ENCODE measurements around the gene FAM9A. TPM values are rescaled to one million over a fixed set of nuclear protein-coding genes. Genes with fewer than 3 reads are reported as not detected.

The FAM9A gene
- total RNA-seq, 1 donor from 2014 or later = not detected

DNA sequence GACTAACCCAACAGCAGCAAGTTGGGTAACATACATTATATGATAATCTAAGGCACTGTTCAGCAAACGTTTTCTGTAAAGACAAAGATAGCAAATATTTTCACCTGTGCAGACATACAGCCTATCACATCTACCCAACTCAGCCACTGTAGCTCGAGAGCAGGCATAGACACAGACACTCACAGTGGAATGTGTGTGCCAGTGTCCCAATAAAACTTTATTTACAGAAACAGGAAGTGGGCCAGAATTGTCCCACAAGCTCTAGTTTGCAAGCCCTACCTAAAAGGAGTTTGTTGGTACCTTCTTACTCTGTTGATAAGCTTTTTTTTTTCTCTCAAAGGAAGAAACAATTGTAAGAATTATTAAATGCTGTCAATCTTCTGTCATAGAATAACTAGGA lies 11.9 kb upstream of the FAM9A start:
- peaks cover 2% of the 10 kb centered on the region for H3K27me3 ChIP-seq (ENCODE audit: insufficient read depth, low read length)
- DNase-seq (ENCODE audit: low read depth) = no peak
- no peaks in the 10 kb centered on the region for H3K79me2 ChIP-seq (ENCODE audit: insufficient read depth, low read length)
- H4K20me1 ChIP-seq (ENCODE audit: insufficient read depth, low read length) = no peaks in the 10 kb centered on the region
- FAIRE-seq = peak; percentile 86
- H3K27ac Mint-ChIP-seq (ENCODE audit: unreplicated experiment) = no peak overlapping the region
- H3K36me3 Mint-ChIP-seq (ENCODE audit: low read depth, unreplicated experiment) = no peaks in the 10 kb centered on the region
- no peaks in the 10 kb centered on the region for H3K4me1 Mint-ChIP-seq (ENCODE audit: low read depth, unreplicated experiment)
- H3K27ac ChIP-seq (ENCODE audit: low read depth, low read length) = no peak overlapping the region
- H3K9me3 ChIP-seq (ENCODE audit: insufficient read depth, low read depth, low read length) = no peaks in the 10 kb centered on the region
- H3K9me3 Mint-ChIP-seq (ENCODE audit: unreplicated experiment) = no peaks in the 10 kb centered on the region
- TF ChIP-seq EZH2 (IDR thresholded peaks at IDR 0.05; ENCODE audit: insufficient read depth, low read length) = no peak
- TF ChIP-seq, protein P1, sequence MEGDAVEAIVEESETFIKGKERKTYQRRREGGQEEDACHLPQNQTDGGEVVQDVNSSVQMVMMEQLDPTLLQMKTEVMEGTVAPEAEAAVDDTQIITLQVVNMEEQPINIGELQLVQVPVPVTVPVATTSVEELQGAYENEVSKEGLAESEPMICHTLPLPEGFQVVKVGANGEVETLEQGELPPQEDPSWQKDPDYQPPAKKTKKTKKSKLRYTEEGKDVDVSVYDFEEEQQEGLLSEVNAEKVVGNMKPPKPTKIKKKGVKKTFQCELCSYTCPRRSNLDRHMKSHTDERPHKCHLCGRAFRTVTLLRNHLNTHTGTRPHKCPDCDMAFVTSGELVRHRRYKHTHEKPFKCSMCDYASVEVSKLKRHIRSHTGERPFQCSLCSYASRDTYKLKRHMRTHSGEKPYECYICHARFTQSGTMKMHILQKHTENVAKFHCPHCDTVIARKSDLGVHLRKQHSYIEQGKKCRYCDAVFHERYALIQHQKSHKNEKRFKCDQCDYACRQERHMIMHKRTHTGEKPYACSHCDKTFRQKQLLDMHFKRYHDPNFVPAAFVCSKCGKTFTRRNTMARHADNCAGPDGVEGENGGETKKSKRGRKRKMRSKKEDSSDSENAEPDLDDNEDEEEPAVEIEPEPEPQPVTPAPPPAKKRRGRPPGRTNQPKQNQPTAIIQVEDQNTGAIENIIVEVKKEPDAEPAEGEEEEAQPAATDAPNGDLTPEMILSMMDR (IDR thresholded peaks at IDR 0.05; ENCODE audit: insufficient read depth, low read depth, low read length) = no peak
- no peak overlapping the region for H3K4me3 ChIP-seq (ENCODE audit: insufficient read depth, low read depth, low read length)
- no peak overlapping the region for H2AFZ ChIP-seq (ENCODE audit: low read depth, low read length)
- no peak overlapping the region for H3K4me3 Mint-ChIP-seq (ENCODE audit: unreplicated experiment)
- no peak overlapping the region for H3K9ac ChIP-seq (ENCODE audit: low read length)
- H3K4me1 ChIP-seq (ENCODE audit: insufficient read depth, low read length) = no peaks in the 10 kb centered on the region
- no peaks in the 10 kb centered on the region for H3K36me3 ChIP-seq (ENCODE audit: insufficient read depth, low read length)
- H3K4me2 ChIP-seq (ENCODE audit: low read length) = no peak overlapping the region
- H3K27me3 Mint-ChIP-seq (ENCODE audit: low read depth, unreplicated experiment) = no peaks in the 10 kb centered on the region

DNA sequence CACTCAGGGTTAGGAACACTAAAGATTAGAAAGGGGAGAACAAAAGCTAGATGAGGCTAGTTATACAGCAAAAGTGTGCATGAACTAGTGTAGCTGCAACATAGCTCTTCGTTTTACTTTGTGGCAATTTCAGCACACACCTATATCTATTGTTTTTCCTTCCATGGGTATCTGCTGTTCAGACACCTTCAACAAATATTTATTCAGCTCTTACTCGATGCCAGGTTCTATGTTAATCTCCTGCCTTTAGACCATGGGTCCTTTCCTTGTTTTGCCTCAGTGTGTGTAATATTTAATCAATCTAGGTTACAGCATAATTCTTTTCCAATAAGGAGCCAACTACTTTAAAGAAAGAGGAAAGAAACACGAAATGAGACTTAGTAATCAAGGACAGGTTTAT lies 10.4 kb upstream of the FAM9A start:
- no peak overlapping the region for H3K27ac Mint-ChIP-seq (ENCODE audit: unreplicated experiment)
- H3K27me3 Mint-ChIP-seq (ENCODE audit: low read depth, unreplicated experiment) = no peaks in the 10 kb centered on the region
- H3K4me3 Mint-ChIP-seq (ENCODE audit: unreplicated experiment) = no peak overlapping the region
- no peaks in the 10 kb centered on the region for H3K9me3 ChIP-seq (ENCODE audit: insufficient read depth, low read depth, low read length)
- no peak overlapping the region for H2AFZ ChIP-seq (ENCODE audit: low read depth, low read length)
- H3K27ac ChIP-seq (ENCODE audit: low read depth, low read length) = no peak overlapping the region
- H3K4me2 ChIP-seq (ENCODE audit: low read length) = no peak overlapping the region
- no peaks in the 10 kb centered on the region for H3K9me3 Mint-ChIP-seq (ENCODE audit: unreplicated experiment)
- H3K36me3 Mint-ChIP-seq (ENCODE audit: low read depth, unreplicated experiment) = no peaks in the 10 kb centered on the region
- H3K9ac ChIP-seq (ENCODE audit: low read length) = no peak overlapping the region
- H3K4me3 ChIP-seq (ENCODE audit: insufficient read depth, low read depth, low read length) = no peak overlapping the region
- TF ChIP-seq, protein P1 (IDR thresholded peaks at IDR 0.05; ENCODE audit: insufficient read depth, low read depth, low read length) = no peak
- no peak for TF ChIP-seq EZH2 (IDR thresholded peaks at IDR 0.05; ENCODE audit: insufficient read depth, low read length)
- FAIRE-seq (no peak), DNase-seq (ENCODE audit: low read depth) (no peak)
- peaks cover 2% of the 10 kb centered on the region for H3K27me3 ChIP-seq (ENCODE audit: insufficient read depth, low read length)
- no peaks in the 10 kb centered on the region for H3K36me3 ChIP-seq (ENCODE audit: insufficient read depth, low read length)
- H3K79me2 ChIP-seq (ENCODE audit: insufficient read depth, low read length) = no peaks in the 10 kb centered on the region
- H3K4me1 Mint-ChIP-seq (ENCODE audit: low read depth, unreplicated experiment) = no peaks in the 10 kb centered on the region
- no peaks in the 10 kb centered on the region for H4K20me1 ChIP-seq (ENCODE audit: insufficient read depth, low read length)
- no peaks in the 10 kb centered on the region for H3K4me1 ChIP-seq (ENCODE audit: insufficient read depth, low read length)

DNA sequence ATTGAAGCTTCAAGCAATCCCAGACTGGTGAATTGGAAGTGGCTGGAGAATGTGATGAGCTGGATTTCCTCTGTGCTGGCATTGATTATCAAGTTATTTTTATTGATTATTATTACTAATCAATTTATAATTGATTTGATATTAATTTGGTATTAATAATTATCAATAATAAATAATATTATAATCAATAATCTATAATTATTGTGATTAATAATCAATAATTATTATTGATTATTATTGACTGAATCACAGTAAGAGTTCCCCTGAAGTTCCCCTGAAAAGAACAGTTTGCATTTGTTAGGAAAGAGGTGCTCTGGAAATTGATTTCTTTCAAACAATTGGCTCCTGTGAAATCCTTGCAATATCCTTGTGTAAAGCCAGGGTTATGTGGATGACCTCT lies 7.5 kb upstream of the FAM9A start:
- FAIRE-seq (no peak), DNase-seq (ENCODE audit: low read depth) (no peak)
- Histone ChIP-seq H3K9ac (ENCODE audit: low read length) (no peak overlapping the region), H3K4me3 (ENCODE audit: insufficient read depth, low read depth, low read length) (no peak overlapping the region), H3K79me2 (ENCODE audit: insufficient read depth, low read length) (no peaks in the 10 kb centered on the region), H3K36me3 (ENCODE audit: insufficient read depth, low read length) (no peaks in the 10 kb centered on the region), H3K4me1 (ENCODE audit: insufficient read depth, low read length) (no peaks in the 10 kb centered on the region), H3K27ac (ENCODE audit: low read depth, low read length) (no peak overlapping the region), H3K9me3 (ENCODE audit: insufficient read depth, low read depth, low read length) (no peaks in the 10 kb centered on the region), H3K4me2 (ENCODE audit: low read length) (no peak overlapping the region), H2AFZ (ENCODE audit: low read depth, low read length) (no peak overlapping the region), H4K20me1 (ENCODE audit: insufficient read depth, low read length) (no peaks in the 10 kb centered on the region), H3K27me3 (ENCODE audit: insufficient read depth, low read length) (peaks cover 2% of the 10 kb centered on the region)
- peaks cover 2% of the 10 kb centered on the region for H3K27me3 Mint-ChIP-seq (ENCODE audit: low read depth, unreplicated experiment)
- H3K9me3 Mint-ChIP-seq (ENCODE audit: unreplicated experiment) = no peaks in the 10 kb centered on the region
- no peak for TF ChIP-seq EZH2 (IDR thresholded peaks at IDR 0.05; ENCODE audit: insufficient read depth, low read length)
- TF ChIP-seq, protein P1 (IDR thresholded peaks at IDR 0.05; ENCODE audit: insufficient read depth, low read depth, low read length) = no peak
- H3K4me3 Mint-ChIP-seq (ENCODE audit: unreplicated experiment) = no peak overlapping the region
- no peaks in the 10 kb centered on the region for H3K4me1 Mint-ChIP-seq (ENCODE audit: low read depth, unreplicated experiment)
- no peaks in the 10 kb centered on the region for H3K36me3 Mint-ChIP-seq (ENCODE audit: low read depth, unreplicated experiment)
- H3K27ac Mint-ChIP-seq (ENCODE audit: unreplicated experiment) = no peak overlapping the region

Data from astrocyte (in vitro differentiated cells and primary cell).